Mesenchymal stem cell (in vitro differentiated cells and primary cell): ENCODE measurements around the gene CTDSP1.

Source experiments
- DNase-seq: peaks from one replicate; pipeline ENCODE4 v3.0.0-alpha.2; 2013
- H2AFZ ChIP-seq: one replicate; pipeline ENCODE4 v1.6.1; 2013; ENCODE audit warnings: low read depth, mild to moderate bottlenecking, control low read depth, inconsistent platforms, low read length, moderate library complexity
- H2AK5ac ChIP-seq: 2 replicates; pipeline ENCODE4 v1.6.1; 2013; ENCODE audit warnings: low read length, moderate library complexity, mild to moderate bottlenecking, inconsistent platforms; ENCODE audit not compliant: severe bottlenecking
- H2BK120ac ChIP-seq: one replicate; pipeline ENCODE4 v1.6.1; 2013; ENCODE audit warnings: low read depth, mild to moderate bottlenecking, inconsistent platforms, low read length, moderate library complexity
- H2BK12ac ChIP-seq, 2 experiments: one replicate each; pipeline ENCODE4 v1.6.1; 2013; ENCODE audit warnings: inconsistent platforms in 2 of 2, low read length in 2 of 2, mild to moderate bottlenecking in 2 of 2, moderate library complexity in 2 of 2, control low read depth in 1 of 2
- H2BK15ac ChIP-seq: one replicate; pipeline ENCODE4 v1.6.1; 2013; ENCODE audit warnings: mild to moderate bottlenecking, low read depth, inconsistent platforms; ENCODE audit not compliant: poor library complexity, severe bottlenecking
- H2BK5ac ChIP-seq: 2 replicates; pipeline ENCODE4 v1.6.1; 2013; ENCODE audit warnings: low read depth, mild to moderate bottlenecking, low read length, control low read depth, inconsistent platforms; ENCODE audit not compliant: poor library complexity, severe bottlenecking
- H3K14ac ChIP-seq, 2 experiments: one replicate each; pipeline ENCODE4 v1.6.1; 2013; ENCODE audit warnings: inconsistent platforms in 2 of 2, low read length in 2 of 2, control low read depth in 1 of 2, mild to moderate bottlenecking in 1 of 2, moderate library complexity in 1 of 2
- H3K18ac ChIP-seq, 2 experiments: one replicate each; pipeline ENCODE4 v1.6.1; 2013; ENCODE audit warnings: inconsistent platforms in 2 of 2, low read length in 2 of 2, control low read depth in 1 of 2, low read depth in 1 of 2, mild to moderate bottlenecking in 1 of 2
- H3K23ac ChIP-seq, 2 experiments: one replicate each; pipeline ENCODE4 v1.6.1; 2013; ENCODE audit warnings: inconsistent platforms in 2 of 2, low read length in 2 of 2, mild to moderate bottlenecking in 2 of 2, moderate library complexity in 2 of 2, control low read depth in 1 of 2
- H3K27ac ChIP-seq: 2 replicates; pipeline ENCODE4 v1.5.1; 2013; ENCODE audit warnings: mild to moderate bottlenecking, moderate library complexity, low read length, control low read depth, inconsistent platforms; ENCODE audit not compliant: poor library complexity, severe bottlenecking
- H3K27me3 ChIP-seq, 2 experiments: 2 replicates each; pipeline versions ENCODE4 v1.6.1 to v1.7.0; 2013; ENCODE audit warnings: low read length in 2 of 2, mild to moderate bottlenecking in 2 of 2, moderate library complexity in 2 of 2, control low read depth in 1 of 2, inconsistent platforms in 1 of 2; ENCODE audit not compliant: control insufficient read depth in 1 of 2, insufficient read depth in 1 of 2
- H3K36me3 ChIP-seq, 2 experiments: 2 replicates each; pipeline versions ENCODE4 v1.6.1 to v1.7.0; 2013; ENCODE audit warnings: low read length in 2 of 2, control low read depth in 1 of 2, inconsistent platforms in 1 of 2, low read depth in 1 of 2, mild to moderate bottlenecking in 1 of 2; ENCODE audit not compliant: insufficient read depth in 2 of 2, control insufficient read depth in 1 of 2
- H3K4ac ChIP-seq, 2 experiments: one replicate each; pipeline ENCODE4 v1.6.1; 2013; ENCODE audit warnings: inconsistent platforms in 2 of 2, low read length in 2 of 2, mild to moderate bottlenecking in 2 of 2, moderate library complexity in 2 of 2, control low read depth in 1 of 2, low read depth in 1 of 2
- H3K4me1 ChIP-seq: 2 replicates; pipeline ENCODE4 v1.6.1; 2013; ENCODE audit warnings: low read depth, low read length, control low read depth; ENCODE audit not compliant: control insufficient read depth, insufficient read depth
- H3K4me2 ChIP-seq: 2 replicates; pipeline ENCODE4 v1.6.1; 2013; ENCODE audit warnings: low read length, mild to moderate bottlenecking, inconsistent platforms; ENCODE audit not compliant: poor library complexity, severe bottlenecking
- H3K4me3 ChIP-seq, 2 experiments: 2 replicates each; pipeline versions ENCODE4 v1.5.1 to v1.7.0; 2013; ENCODE audit warnings: low read length in 2 of 2, mild to moderate bottlenecking in 2 of 2, control low read depth in 1 of 2, low read depth in 1 of 2; ENCODE audit not compliant: insufficient read depth in 1 of 2
- H3K79me1 ChIP-seq: replicated peaks from 2 replicates; pipeline ENCODE4 v1.6.1; 2013; ENCODE audit warnings: mild to moderate bottlenecking, control low read depth, low read length, inconsistent platforms; ENCODE audit not compliant: poor library complexity, severe bottlenecking
- H3K9ac ChIP-seq: 2 replicates; pipeline ENCODE4 v1.7.0; 2013; ENCODE audit warnings: mild to moderate bottlenecking, low read length, moderate library complexity
- H3K9me3 ChIP-seq: 2 replicates; pipeline ENCODE4 v1.7.0; 2013; ENCODE audit warnings: mild to moderate bottlenecking, low read length; ENCODE audit not compliant: control insufficient read depth
- H4K8ac ChIP-seq: one replicate; pipeline ENCODE4 v1.6.1; 2013; ENCODE audit warnings: inconsistent platforms, mild to moderate bottlenecking, low read length, moderate library complexity
- H4K91ac ChIP-seq: one replicate; pipeline ENCODE4 v1.6.1; 2013; ENCODE audit warnings: mild to moderate bottlenecking, low read length, inconsistent platforms
- WGBS: methylation state at CpG from one replicate; pipeline ENCODE4 v1.1.7; 2013; ENCODE audit warnings: mixed read lengths; 5-methylcytosine and 5-hydroxymethylcytosine counted together

The CTDSP1 gene

GRCh38 chr2:218405086-218405745 is 5.5 kb downstream of the CTDSP1 start:
- Histone ChIP-seq H3K27me3 (no peaks in the 10 kb centered on the region), H3K4me1 (peaks cover 38% of the 10 kb centered on the region), H2BK12ac (peak overlapping the region; percentile 25 to 90), H3K36me3 (peaks cover 29 to 45% of the 10 kb centered on the region in 2 experiments), H2BK120ac (no peak overlapping the region), H2BK5ac (no peak overlapping the region), H2AFZ (peak overlapping the region; percentile 2), H3K4ac (peak overlapping the region; percentile 16 to 96), H3K9me3 (no peaks in the 10 kb centered on the region), H3K4me3 (no peak overlapping the region), H3K9ac (peak overlapping the region; percentile 77), H3K18ac (peak overlapping the region; percentile 76 to 94), H3K4me2 (no peak overlapping the region), H3K27ac (peak overlapping the region; percentile 7), H4K91ac (peak overlapping the region; percentile 78), H3K14ac (peak overlapping the region in 1 of 2 experiments; percentile 23), H3K79me1 (peaks cover 24% of the 10 kb centered on the region), H3K23ac (peak overlapping the region in 1 of 2 experiments; percentile 14), H2BK15ac (no peak overlapping the region), H4K8ac (peak overlapping the region; percentile 79), H2AK5ac (peak overlapping the region; percentile 85)
- no peak for DNase-seq
- 62% methylated on average over 6 of the region's 8 CpGs for WGBS

DNA sequence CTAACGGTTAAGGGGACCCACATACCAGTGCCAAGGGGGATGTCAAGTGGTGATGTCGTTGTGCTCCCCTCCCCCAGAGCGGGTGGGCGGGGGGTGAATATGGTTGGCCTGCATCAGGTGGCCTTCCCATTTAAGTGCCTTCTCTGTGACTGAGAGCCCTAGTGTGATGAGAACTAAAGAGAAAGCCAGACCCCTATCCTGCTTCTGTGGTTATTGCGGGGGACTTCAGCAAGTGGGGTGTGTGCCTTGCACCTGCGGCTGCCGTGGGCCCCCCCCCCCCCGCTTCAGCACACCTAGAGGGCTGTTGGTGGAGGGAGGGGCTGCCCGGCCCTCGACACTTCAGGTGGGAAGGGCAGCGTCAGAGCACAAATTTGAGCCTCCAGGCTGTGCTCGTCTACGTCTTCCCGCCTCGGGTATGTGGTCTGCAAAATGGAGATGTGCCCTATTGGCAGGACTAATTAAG is 6.1 kb downstream of the CTDSP1 start:
- Histone ChIP-seq H3K4me2 (peak overlapping the region; percentile 84), H2BK120ac (peak overlapping the region; percentile 78), H3K36me3 (peaks cover 29 to 45% of the 10 kb centered on the region in 2 experiments), H3K4ac (peak overlapping the region; percentile 16 to 96), H3K27ac (peak overlapping the region; percentile 86), H2BK5ac (peak overlapping the region; percentile 36), H3K18ac (peak overlapping the region; percentile 76 to 94), H3K4me3 (peak overlapping the region; percentile 34 to 74), H4K91ac (peak overlapping the region; percentile 52), H2BK12ac (peak overlapping the region; percentile 81 to 90), H3K27me3 (no peaks in the 10 kb centered on the region), H2AFZ (peak overlapping the region; percentile 2), H2BK15ac (peak overlapping the region; percentile 81), H3K23ac (peak overlapping the region in 1 of 2 experiments; percentile 14), H3K79me1 (peaks cover 24% of the 10 kb centered on the region), H3K14ac (peak overlapping the region in 1 of 2 experiments; percentile 23), H3K4me1 (peaks cover 38% of the 10 kb centered on the region), H3K9me3 (no peaks in the 10 kb centered on the region), H4K8ac (peak overlapping the region; percentile 90), H3K9ac (peak overlapping the region; percentile 77), H2AK5ac (peak overlapping the region; percentile 39)
- 5% methylated on average over 15 of the region's 15 CpGs for WGBS
- peak; percentile 28 for DNase-seq

DNA sequence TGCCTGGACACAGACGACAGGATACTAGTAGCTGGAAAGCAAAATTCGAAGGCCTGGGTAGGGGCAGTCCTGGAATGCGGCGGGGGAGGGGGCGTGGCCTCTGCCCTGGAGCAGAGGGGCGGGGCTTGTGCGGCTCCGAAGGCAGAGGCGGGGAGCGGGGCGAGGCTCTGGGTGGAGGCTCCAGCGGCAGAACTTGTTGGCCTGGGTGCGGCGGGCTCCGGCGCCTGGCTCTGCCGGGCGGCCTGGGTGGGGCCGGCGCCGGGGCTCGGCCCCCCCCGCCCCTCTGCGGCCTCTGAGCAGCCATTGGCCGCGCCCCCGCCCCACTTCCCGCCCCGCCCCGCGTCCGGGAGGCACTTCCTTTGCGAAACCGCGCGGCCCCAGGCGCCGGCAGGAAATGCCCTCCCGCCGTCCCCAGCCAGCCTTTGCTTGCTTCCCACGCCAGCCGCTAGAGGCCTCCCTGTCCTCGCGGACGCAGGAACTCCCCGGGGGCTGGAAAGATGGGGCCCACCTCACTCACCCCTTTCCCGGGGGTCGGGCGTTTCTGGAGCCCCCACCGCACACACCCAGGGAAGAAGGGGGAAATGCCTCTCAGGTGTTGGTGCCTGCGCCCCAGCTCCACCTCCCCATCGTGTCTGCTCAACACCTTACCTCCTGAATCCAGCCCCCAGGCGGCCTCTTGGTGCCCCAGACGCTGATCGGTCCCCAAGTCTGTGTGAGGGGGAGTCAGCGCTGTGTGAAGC is 6.7 kb downstream of the CTDSP1 start:
- Histone ChIP-seq H3K18ac (peak overlapping the region; percentile 63 to 94), H2BK5ac (peak overlapping the region; percentile 36), H2AFZ (peak overlapping the region; percentile 72), H3K4me3 (peak overlapping the region; percentile 34 to 74), H2BK12ac (peak overlapping the region; percentile 7 to 81), H4K91ac (peak overlapping the region; percentile 75), H2BK120ac (peak overlapping the region; percentile 78), H3K27ac (peak overlapping the region; percentile 86), H3K27me3 (no peaks in the 10 kb centered on the region), H3K9me3 (no peaks in the 10 kb centered on the region), H3K4ac (peak overlapping the region; percentile 37 to 67), H3K14ac (no peak overlapping the region), H4K8ac (peak overlapping the region; percentile 99), H2BK15ac (peak overlapping the region; percentile 97), H3K36me3 (peaks cover 29 to 44% of the 10 kb centered on the region in 2 experiments), H2AK5ac (peak overlapping the region; percentile 39), H3K79me1 (peaks cover 24% of the 10 kb centered on the region), H3K23ac (no peak overlapping the region), H3K4me1 (peaks cover 33% of the 10 kb centered on the region), H3K4me2 (peak overlapping the region; percentile 84), H3K9ac (peak overlapping the region; percentile 89)
- 2% methylated on average over 36 of the region's 56 CpGs for WGBS
- peak; percentile 94 for DNase-seq
